GM18870 (cell line): Measurements from ENCODE around the gene VSIG4.

Experiments used
- ATAC-seq: cut with Tn5 transposase; IDR thresholded peaks from one replicate; pipeline ENCODE4 v1.9.1; 2021; ENCODE audit warnings: moderate library complexity; ENCODE audit not compliant: unreplicated experiment

Gene VSIG4

GRCh38 chrX:66024570-66024969 is 15.3 kb downstream of the VSIG4 start:
- ATAC-seq, result no peak

- ATAC-seq, result no peak
These were observed 15.8 kb downstream of the VSIG4 start for GRCh38 chrX:66024092-66024467.

- ATAC-seq, result no peak
These were observed 16.3 kb downstream of the VSIG4 start for GRCh38 chrX:66023385-66024091.

GRCh38 chrX:66022632-66023384 is 17.1 kb downstream of the VSIG4 start:
- ATAC-seq, result no peak

GRCh38 chrX:66021765-66022631 is 17.9 kb downstream of the VSIG4 start:
- no peak for ATAC-seq

- no peak for ATAC-seq
These were observed 18.5 kb downstream of the VSIG4 start for GRCh38 chrX:66021401-66021764.

- ATAC-seq, result no peak
These were observed 19.1 kb downstream of the VSIG4 start for GRCh38 chrX:66020631-66021334.

- ATAC-seq, result no peak
These were observed 19.9 kb downstream of the VSIG4 start for GRCh38 chrX:66019974-66020373.

- ATAC-seq, result no peak
These were observed 20.6 kb downstream of the VSIG4 start for GRCh38 chrX:66019310-66019652.

- ATAC-seq, result no peak
These were observed 21.1 kb downstream of the VSIG4 start for GRCh38 chrX:66018585-66019309.

GRCh38 chrX:66017659-66018170 is 22.2 kb downstream of the VSIG4 start:
- no peak for ATAC-seq

GRCh38 chrX:66016905-66017658 is 22.8 kb downstream of the VSIG4 start:
- peak; percentile 25 for ATAC-seq

- ATAC-seq, result peak; percentile 32
These were observed 23.8 kb downstream of the VSIG4 start for GRCh38 chrX:66015900-66016689.

- ATAC-seq, result peak; percentile 35
These were observed 24.6 kb downstream of the VSIG4 start for GRCh38 chrX:66015152-66015831.

GRCh38 chrX:66014556-66014955 is 25.3 kb downstream of the VSIG4 start:
- no peak for ATAC-seq

GRCh38 chrX:66014084-66014483 is 25.8 kb downstream of the VSIG4 start:
- ATAC-seq, result no peak

GRCh38 chrX:66013194-66013816 is 26.6 kb downstream of the VSIG4 start:
- no peak for ATAC-seq

- peak; percentile 30 for ATAC-seq
These were observed 27.8 kb downstream of the VSIG4 start for GRCh38 chrX:66012094-66012534.
